ENCODE results near the gene ERGIC1. TPM values are rescaled to one million over a fixed set of nuclear protein-coding genes. Genes with fewer than 3 reads are reported as not detected.

The ERGIC1 gene
- total and polyA plus RNA-seq, 2 of the 13 experiments (the other 11 are each of a cell fraction or from before 2014, with no cell fraction given): 78.5 to 184 TPM

DNA sequence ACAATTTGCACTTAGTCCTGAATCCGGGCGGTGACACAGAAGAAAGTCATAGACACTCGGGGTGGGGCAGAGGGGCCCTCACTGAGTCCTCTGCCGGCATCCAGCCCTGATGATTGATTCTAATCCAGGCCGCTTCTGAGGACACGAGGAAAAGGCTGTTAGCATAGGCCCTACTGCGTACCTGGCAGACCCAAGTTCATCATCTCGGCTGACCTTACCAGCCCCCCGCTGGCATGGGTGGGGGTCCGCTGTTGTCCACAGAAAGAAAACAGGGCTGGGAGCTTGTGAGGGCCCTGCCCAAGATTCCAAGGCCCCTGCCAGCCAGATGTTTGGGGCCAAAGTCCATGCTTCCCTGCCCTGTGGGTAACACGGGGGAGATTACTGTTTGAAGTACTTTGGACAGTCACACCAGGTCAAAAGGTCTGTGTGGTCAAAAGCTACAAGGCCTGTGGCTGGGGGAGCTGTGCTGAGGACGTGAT is 24.5 kb downstream of the ERGIC1 start (continued):
- peak; percentile 46; the same call in 1 of the 2 replicates for TF ChIP-seq ZBTB21 (CRISPR knock-in tag; IDR thresholded peaks at IDR 0.05)
- no peak for TF ChIP-seq GPN1 (CRISPR knock-in tag; IDR thresholded peaks at IDR 0.05; ENCODE audit: borderline replicate concordance)
- TF ChIP-seq ZKSCAN5 (CRISPR knock-in tag; IDR thresholded peaks at IDR 0.05): no peak
- no peak for TF ChIP-seq ZNF605 (CRISPR knock-in tag; IDR thresholded peaks at IDR 0.05)
- TF ChIP-seq, protein P1, sequence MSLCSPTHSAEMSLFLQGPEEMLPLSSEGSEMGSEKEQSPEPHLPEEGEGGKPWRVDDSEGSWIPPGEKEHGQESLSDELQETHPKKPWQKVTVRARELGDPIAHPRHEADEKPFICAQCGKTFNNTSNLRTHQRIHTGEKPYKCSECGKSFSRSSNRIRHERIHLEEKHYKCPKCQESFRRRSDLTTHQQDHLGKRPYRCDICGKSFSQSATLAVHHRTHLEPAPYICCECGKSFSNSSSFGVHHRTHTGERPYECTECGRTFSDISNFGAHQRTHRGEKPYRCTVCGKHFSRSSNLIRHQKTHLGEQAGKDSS (CRISPR knock-in tag; IDR thresholded peaks at IDR 0.05; ENCODE audit: borderline replicate concordance, low read depth): no peak
- TF ChIP-seq ZNF629 (CRISPR knock-in tag; conservative IDR thresholded peaks at IDR 0.05): peak; percentile 39; the same call in 1 of the 2 replicates
- TF ChIP-seq ZFYVE20 (CRISPR knock-in tag; IDR thresholded peaks at IDR 0.05; ENCODE audit: borderline replicate concordance, low read depth): no peak
- 0 out of 2 replicates have a peak, but pooled peaks have one; percentile 21 for TF ChIP-seq ARNTL (CRISPR knock-in tag; IDR thresholded peaks at IDR 0.05)
- TF ChIP-seq, protein P2, sequence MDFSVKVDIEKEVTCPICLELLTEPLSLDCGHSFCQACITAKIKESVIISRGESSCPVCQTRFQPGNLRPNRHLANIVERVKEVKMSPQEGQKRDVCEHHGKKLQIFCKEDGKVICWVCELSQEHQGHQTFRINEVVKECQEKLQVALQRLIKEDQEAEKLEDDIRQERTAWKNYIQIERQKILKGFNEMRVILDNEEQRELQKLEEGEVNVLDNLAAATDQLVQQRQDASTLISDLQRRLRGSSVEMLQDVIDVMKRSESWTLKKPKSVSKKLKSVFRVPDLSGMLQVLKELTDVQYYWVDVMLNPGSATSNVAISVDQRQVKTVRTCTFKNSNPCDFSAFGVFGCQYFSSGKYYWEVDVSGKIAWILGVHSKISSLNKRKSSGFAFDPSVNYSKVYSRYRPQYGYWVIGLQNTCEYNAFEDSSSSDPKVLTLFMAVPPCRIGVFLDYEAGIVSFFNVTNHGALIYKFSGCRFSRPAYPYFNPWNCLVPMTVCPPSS (IDR thresholded peaks at IDR 0.05): no peak
- peak; percentile 93; the same call in 1 of the 2 replicates for TF ChIP-seq ZBTB7A (CRISPR knock-in tag; IDR thresholded peaks at IDR 0.05)
- TF ChIP-seq HES4 (CRISPR knock-in tag; IDR thresholded peaks at IDR 0.05; ENCODE audit: borderline replicate concordance): no peak
- TF ChIP-seq ZSCAN22 (CRISPR knock-in tag; IDR thresholded peaks at IDR 0.05): no peak
- TF ChIP-seq RFX1 (IDR thresholded peaks at IDR 0.05): no peak
- TF ChIP-seq ZNF256 (CRISPR knock-in tag; conservative IDR thresholded peaks at IDR 0.05): 0 out of 2 replicates have a peak, but pooled peaks have one; percentile 26
- no peak for TF ChIP-seq ZNF30 (CRISPR knock-in tag; IDR thresholded peaks at IDR 0.05)
- TF ChIP-seq HCFC1 (IDR thresholded peaks at IDR 0.05; ENCODE audit: low read depth, low read length): no peak
- no peak for TF ChIP-seq MAFK (conservative IDR thresholded peaks at IDR 0.05 in 1 of 2, IDR thresholded peaks at IDR 0.05 in 1 of 2; ENCODE audit: low read length in 2 of 2)
- peak in 1 of 2 experiments; percentile 34; a peak in 1 of 4 replicates for TF ChIP-seq POLR2A (IDR thresholded peaks at IDR 0.05; ENCODE audit: insufficient read depth in 1 of 2, low read depth in 2 of 2, low read length in 2 of 2)
- no peak for TF ChIP-seq ZNF354B (CRISPR knock-in tag; IDR thresholded peaks at IDR 0.05)
- 0 out of 2 replicates have a peak, but pooled peaks have one; percentile 19 for TF ChIP-seq NFKB2 (CRISPR knock-in tag; IDR thresholded peaks at IDR 0.05; ENCODE audit: borderline replicate concordance)
- TF ChIP-seq, protein P3, sequence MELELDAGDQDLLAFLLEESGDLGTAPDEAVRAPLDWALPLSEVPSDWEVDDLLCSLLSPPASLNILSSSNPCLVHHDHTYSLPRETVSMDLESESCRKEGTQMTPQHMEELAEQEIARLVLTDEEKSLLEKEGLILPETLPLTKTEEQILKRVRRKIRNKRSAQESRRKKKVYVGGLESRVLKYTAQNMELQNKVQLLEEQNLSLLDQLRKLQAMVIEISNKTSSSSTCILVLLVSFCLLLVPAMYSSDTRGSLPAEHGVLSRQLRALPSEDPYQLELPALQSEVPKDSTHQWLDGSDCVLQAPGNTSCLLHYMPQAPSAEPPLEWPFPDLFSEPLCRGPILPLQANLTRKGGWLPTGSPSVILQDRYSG (CRISPR knock-in tag; IDR thresholded peaks at IDR 0.05): no peak
- peak; percentile 88 for TF ChIP-seq KDM1A (CRISPR knock-in tag; IDR thresholded peaks at IDR 0.05)
- TF ChIP-seq, protein P4, sequence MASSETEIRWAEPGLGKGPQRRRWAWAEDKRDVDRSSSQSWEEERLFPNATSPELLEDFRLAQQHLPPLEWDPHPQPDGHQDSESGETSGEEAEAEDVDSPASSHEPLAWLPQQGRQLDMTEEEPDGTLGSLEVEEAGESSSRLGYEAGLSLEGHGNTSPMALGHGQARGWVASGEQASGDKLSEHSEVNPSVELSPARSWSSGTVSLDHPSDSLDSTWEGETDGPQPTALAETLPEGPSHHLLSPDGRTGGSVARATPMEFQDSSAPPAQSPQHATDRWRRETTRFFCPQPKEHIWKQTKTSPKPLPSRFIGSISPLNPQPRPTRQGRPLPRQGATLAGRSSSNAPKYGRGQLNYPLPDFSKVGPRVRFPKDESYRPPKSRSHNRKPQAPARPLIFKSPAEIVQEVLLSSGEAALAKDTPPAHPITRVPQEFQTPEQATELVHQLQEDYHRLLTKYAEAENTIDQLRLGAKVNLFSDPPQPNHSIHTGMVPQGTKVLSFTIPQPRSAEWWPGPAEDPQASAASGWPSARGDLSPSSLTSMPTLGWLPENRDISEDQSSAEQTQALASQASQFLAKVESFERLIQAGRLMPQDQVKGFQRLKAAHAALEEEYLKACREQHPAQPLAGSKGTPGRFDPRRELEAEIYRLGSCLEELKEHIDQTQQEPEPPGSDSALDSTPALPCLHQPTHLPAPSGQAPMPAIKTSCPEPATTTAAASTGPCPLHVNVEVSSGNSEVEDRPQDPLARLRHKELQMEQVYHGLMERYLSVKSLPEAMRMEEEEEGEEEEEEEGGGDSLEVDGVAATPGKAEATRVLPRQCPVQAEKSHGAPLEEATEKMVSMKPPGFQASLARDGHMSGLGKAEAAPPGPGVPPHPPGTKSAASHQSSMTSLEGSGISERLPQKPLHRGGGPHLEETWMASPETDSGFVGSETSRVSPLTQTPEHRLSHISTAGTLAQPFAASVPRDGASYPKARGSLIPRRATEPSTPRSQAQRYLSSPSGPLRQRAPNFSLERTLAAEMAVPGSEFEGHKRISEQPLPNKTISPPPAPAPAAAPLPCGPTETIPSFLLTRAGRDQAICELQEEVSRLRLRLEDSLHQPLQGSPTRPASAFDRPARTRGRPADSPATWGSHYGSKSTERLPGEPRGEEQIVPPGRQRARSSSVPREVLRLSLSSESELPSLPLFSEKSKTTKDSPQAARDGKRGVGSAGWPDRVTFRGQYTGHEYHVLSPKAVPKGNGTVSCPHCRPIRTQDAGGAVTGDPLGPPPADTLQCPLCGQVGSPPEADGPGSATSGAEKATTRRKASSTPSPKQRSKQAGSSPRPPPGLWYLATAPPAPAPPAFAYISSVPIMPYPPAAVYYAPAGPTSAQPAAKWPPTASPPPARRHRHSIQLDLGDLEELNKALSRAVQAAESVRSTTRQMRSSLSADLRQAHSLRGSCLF (CRISPR knock-in tag; IDR thresholded peaks at IDR 0.05; ENCODE audit: borderline replicate concordance): no peak
- no peak for TF ChIP-seq SSRP1 (CRISPR knock-in tag; IDR thresholded peaks at IDR 0.05)
- no peak for TF ChIP-seq ZNF672 (CRISPR knock-in tag; IDR thresholded peaks at IDR 0.05)
- TF ChIP-seq ZNF317 (CRISPR knock-in tag; IDR thresholded peaks at IDR 0.05): peak; percentile 17; the same call in 1 of the 2 replicates
